ENCODE data around the gene KISS1R.

- no peak for TF ChIP-seq CTCF (IDR thresholded peaks at IDR 0.05; ENCODE audit: low read length)
- TF ChIP-seq EZH2 (IDR thresholded peaks at IDR 0.05; ENCODE audit: borderline replicate concordance, low read length) = no peak
Observed at GRCh38 chr19:876089-876488, 41.0 kb upstream of the KISS1R start.
